Measurements from ENCODE around the gene COL4A2.

COL4A2 gene

DNA sequence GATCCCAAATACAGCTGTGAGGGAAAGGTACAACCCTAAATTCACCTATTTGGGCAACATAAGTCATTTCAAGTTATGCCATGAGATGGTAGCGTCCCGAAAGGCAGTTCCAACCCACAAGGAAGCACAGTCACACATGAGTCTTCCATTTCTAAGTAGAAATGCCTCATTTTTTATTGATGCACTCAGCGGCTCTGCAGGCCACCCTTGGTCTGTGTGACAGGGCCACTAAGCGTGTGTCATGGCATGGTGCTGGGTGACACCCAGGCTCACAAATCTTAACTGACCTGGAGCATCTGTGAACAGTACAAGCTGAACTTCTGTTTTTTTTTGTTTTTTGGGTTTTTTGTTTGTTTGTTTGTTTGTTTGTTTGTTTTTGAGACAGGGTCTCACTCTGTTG, 239.3 kb downstream of the COL4A2 start:
- no peak for DNase-seq (ENCODE audit: low read depth)
- TF ChIP-seq, protein P1, sequence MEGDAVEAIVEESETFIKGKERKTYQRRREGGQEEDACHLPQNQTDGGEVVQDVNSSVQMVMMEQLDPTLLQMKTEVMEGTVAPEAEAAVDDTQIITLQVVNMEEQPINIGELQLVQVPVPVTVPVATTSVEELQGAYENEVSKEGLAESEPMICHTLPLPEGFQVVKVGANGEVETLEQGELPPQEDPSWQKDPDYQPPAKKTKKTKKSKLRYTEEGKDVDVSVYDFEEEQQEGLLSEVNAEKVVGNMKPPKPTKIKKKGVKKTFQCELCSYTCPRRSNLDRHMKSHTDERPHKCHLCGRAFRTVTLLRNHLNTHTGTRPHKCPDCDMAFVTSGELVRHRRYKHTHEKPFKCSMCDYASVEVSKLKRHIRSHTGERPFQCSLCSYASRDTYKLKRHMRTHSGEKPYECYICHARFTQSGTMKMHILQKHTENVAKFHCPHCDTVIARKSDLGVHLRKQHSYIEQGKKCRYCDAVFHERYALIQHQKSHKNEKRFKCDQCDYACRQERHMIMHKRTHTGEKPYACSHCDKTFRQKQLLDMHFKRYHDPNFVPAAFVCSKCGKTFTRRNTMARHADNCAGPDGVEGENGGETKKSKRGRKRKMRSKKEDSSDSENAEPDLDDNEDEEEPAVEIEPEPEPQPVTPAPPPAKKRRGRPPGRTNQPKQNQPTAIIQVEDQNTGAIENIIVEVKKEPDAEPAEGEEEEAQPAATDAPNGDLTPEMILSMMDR (conservative IDR thresholded peaks at IDR 0.05; ENCODE audit: control insufficient read depth, insufficient read depth, low read depth, low read length), result no peak
- no peak overlapping the region for H3K4me3 ChIP-seq (ENCODE audit: control insufficient read depth, low read depth, low read length)

- H3K4me3 ChIP-seq (ENCODE audit: control insufficient read depth, low read depth, low read length), result no peak overlapping the region
- TF ChIP-seq, protein P1 (conservative IDR thresholded peaks at IDR 0.05; ENCODE audit: control insufficient read depth, insufficient read depth, low read depth, low read length), result no peak
- peak; percentile 81 for DNase-seq (ENCODE audit: low read depth)
These were observed 239.8 kb downstream of the COL4A2 start for GRCh38 chr13:110546926-110547325.

- DNase-seq (ENCODE audit: low read depth), result no peak
- H3K4me3 ChIP-seq (ENCODE audit: control insufficient read depth, low read depth, low read length), result no peak overlapping the region
- TF ChIP-seq, protein P1 (conservative IDR thresholded peaks at IDR 0.05; ENCODE audit: control insufficient read depth, insufficient read depth, low read depth, low read length), result no peak
These were observed 242.1 kb downstream of the COL4A2 start for GRCh38 chr13:110548891-110549794.

GRCh38 chr13:110549795-110550160, 242.7 kb downstream of the COL4A2 start:
- H3K4me3 ChIP-seq (ENCODE audit: control insufficient read depth, low read depth, low read length), result no peak overlapping the region
- TF ChIP-seq, protein P1 (conservative IDR thresholded peaks at IDR 0.05; ENCODE audit: control insufficient read depth, insufficient read depth, low read depth, low read length), result no peak
- DNase-seq (ENCODE audit: low read depth), result no peak

DNA sequence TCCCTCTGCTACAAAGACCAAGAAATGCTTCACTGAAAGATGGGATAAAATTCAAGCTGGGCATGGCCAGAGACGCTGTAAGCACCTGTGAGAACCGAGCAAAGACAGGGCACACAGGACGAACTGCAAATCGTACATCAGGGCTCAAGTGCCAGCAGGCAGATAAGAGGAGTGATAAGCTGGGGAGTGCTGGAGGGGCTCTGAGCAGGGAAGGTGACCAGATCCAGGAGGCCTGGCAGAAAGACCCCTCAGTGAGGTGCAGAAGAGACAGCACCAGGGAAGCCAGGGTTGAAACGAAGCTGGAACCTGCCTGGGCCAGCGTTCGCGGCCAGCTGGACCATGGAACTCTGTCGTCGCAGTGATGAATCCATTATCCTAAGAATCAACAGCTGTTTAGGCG, 244.2 kb downstream of the COL4A2 start:
- TF ChIP-seq, protein P1 (conservative IDR thresholded peaks at IDR 0.05; ENCODE audit: control insufficient read depth, insufficient read depth, low read depth, low read length), result no peak
- DNase-seq (ENCODE audit: low read depth), result no peak
- no peak overlapping the region for H3K4me3 ChIP-seq (ENCODE audit: control insufficient read depth, low read depth, low read length)

DNA sequence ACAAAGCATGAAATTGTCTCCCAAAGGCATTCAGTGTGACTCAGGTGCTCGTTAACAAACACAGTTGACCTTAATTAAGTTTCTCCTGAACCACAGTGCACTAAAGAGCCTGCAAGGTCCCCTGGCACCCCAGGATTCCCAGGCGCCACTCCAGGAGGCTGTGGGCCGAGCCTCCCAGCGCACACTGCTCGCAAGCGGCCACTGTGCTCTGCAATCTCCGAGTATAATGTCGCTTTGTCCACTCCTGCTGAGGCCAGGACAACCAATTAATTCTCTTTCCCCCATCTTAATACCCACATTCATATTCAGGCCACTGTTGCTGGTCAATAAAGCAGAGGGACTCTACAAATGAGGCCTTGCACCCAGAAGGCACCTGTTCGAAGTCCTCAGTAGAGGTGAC, 245.7 kb downstream of the COL4A2 start:
- no peak for DNase-seq (ENCODE audit: low read depth)
- TF ChIP-seq, protein P1 (conservative IDR thresholded peaks at IDR 0.05; ENCODE audit: control insufficient read depth, insufficient read depth, low read depth, low read length), result no peak

More for the DNA sequence above, 245.7 kb downstream of the COL4A2 start:
- H3K4me3 ChIP-seq (ENCODE audit: control insufficient read depth, low read depth, low read length), result no peak overlapping the region
